GM12878 (cell line): ENCODE measurements around the gene GTF3C1. TPM values are rescaled to one million over a fixed set of nuclear protein-coding genes. Genes with fewer than 3 reads are reported as not detected.

Source experiments
- ATAC-seq: fragments of 200-7000 bp; cut with Tn5 transposase; 3 replicates; pipeline ENCODE4 v1.9.1; 2020; ENCODE audit warnings: mild to moderate bottlenecking, moderate library complexity
- BruUV-seq: library from RNA; stranded (reverse); fragments of 400-500 nt; replicated peaks from 2 replicates; lab custom pipeline; 2021; lab: Mats Ljungman, UMichigan
- CTCF ChIA-PET: fragments of 300-600 bp; sonication (Branson Sonifier 250); formaldehyde crosslinking; extraction: SDS; loops from one replicate; lab custom pipeline; 2021; ENCODE audit warnings: inconsistent platforms; lab: Yijun Ruan, JAX
- POLR2A ChIA-PET: fragments of 350-600 bp; formaldehyde crosslinking; extraction: SDS; loops from one replicate; lab custom pipeline; 2021; ENCODE audit warnings: inconsistent platforms; lab: Charles Lee
- RAD21 ChIA-PET: fragments of 300-600 bp; sonication (Branson Sonifier 250); formaldehyde crosslinking; loops from one replicate; lab custom pipeline; 2023; ENCODE audit warnings: antibody characterized with exemption; ENCODE audit not compliant: unreplicated experiment; lab: Charles Lee
- SMC1A ChIA-PET: fragments of 300-600 bp; sonication (Branson Sonifier 250); formaldehyde crosslinking; loops from one replicate; lab custom pipeline; 2023; ENCODE audit not compliant: unreplicated experiment, uncharacterized antibody; lab: Charles Lee
- DNase-seq: peaks from one replicate; pipeline ENCODE4 v3.0.0-alpha.2; 2011; ENCODE audit warnings: low read depth, low spot score
- FAIRE-seq: peaks from 3 replicates; lab custom pipeline; 2011; peaks lifted over from hg19 to GRCh38; lab: Jason Lieb, UNC
- H2AFZ ChIP-seq: 2 replicates; pipeline ENCODE4 v1.6.0; 2011; ENCODE audit warnings: low read depth, low read length, control low read depth; ENCODE audit not compliant: control insufficient read depth
- H3K27ac ChIP-seq: 2 replicates; pipeline ENCODE4 v1.5.1; 2011; ENCODE audit warnings: control low read depth; ENCODE audit not compliant: control insufficient read depth, insufficient read depth
- H3K27me3 ChIP-seq, 2 experiments: replicated peaks in 1 of 2; 2 replicates each; pipeline versions ENCODE4 v1.6.0 to v1.6.1; 2011; ENCODE audit warnings: low read length in 1 of 2; ENCODE audit not compliant: control insufficient read depth in 2 of 2, insufficient read depth in 2 of 2
- H3K36me3 ChIP-seq, 2 experiments: 2 replicates each; pipeline ENCODE4 v1.5.1; 2011; ENCODE audit warnings: low read length in 1 of 2; ENCODE audit not compliant: control insufficient read depth in 2 of 2, insufficient read depth in 2 of 2
- H3K4me1 ChIP-seq: 2 replicates; pipeline ENCODE4 v1.6.1; 2011; ENCODE audit warnings: mild to moderate bottlenecking, low read length, moderate library complexity, mixed read lengths; ENCODE audit not compliant: control insufficient read depth, insufficient read depth
- H3K4me2 ChIP-seq: 2 replicates; pipeline ENCODE4 v1.6.0; 2011; ENCODE audit warnings: control low read depth; ENCODE audit not compliant: control insufficient read depth, insufficient read depth
- H3K4me3 ChIP-seq: fragments of 200-600 bp; sonication (generic); 2 replicates; pipeline ENCODE4 v1.5.1; 2016
- H3K79me2 ChIP-seq: 2 replicates; pipeline ENCODE4 v1.6.0; 2011; ENCODE audit warnings: low read length; ENCODE audit not compliant: control insufficient read depth, insufficient read depth
- H3K9ac ChIP-seq: 2 replicates; pipeline ENCODE4 v1.8.0; 2011; ENCODE audit warnings: low read length, control low read depth, mixed read lengths; ENCODE audit not compliant: control insufficient read depth, insufficient read depth
- H3K9me3 ChIP-seq: replicated peaks from 3 replicates; pipeline ENCODE4 v1.5.1; 2011; ENCODE audit warnings: mild to moderate bottlenecking, low read length; ENCODE audit not compliant: control insufficient read depth, insufficient read depth
- H4K20me1 ChIP-seq: 2 replicates; pipeline ENCODE4 v1.6.0; 2011; ENCODE audit not compliant: control insufficient read depth, insufficient read depth
- BHLHE40 ChIP-seq, 2 experiments: fragments of 450-650 bp in 1 of 2; IDR thresholded peaks; 2 replicates each; pipeline ENCODE4 v1.6.1; 2011 to 2017; ENCODE audit warnings: low read depth in 2 of 2, borderline replicate concordance in 1 of 2, improper control_type of control experiment in 1 of 2, low read length in 1 of 2, mild to moderate bottlenecking in 1 of 2
- BRCA1 ChIP-seq: IDR thresholded peaks from 2 replicates; pipeline ENCODE4 v1.6.1; 2011; ENCODE audit warnings: low read depth, low read length, improper control_type of control experiment
- EED ChIP-seq: sonication (generic); IDR thresholded peaks from 2 replicates; pipeline ENCODE4 v1.6.1; 2016; ENCODE audit warnings: antibody characterized with exemption, low read depth
- EGR1 ChIP-seq, 2 experiments: IDR thresholded peaks; 1 replicate in 1 of 2; 2 replicates in 1 of 2; pipeline ENCODE4 v1.6.1; 2011 to 2012; ENCODE audit warnings: low read depth in 2 of 2, low read length in 2 of 2, borderline replicate concordance in 1 of 2, mild to moderate bottlenecking in 1 of 2, moderate library complexity in 1 of 2
- HDAC6 ChIP-seq: fragments of 200-600 bp; sonication (generic); IDR thresholded peaks from one replicate; pipeline ENCODE4 v1.8.0; 2017; ENCODE audit warnings: antibody characterized with exemption; ENCODE audit not compliant: unreplicated experiment
- MXI1 ChIP-seq: fragments of 150-350 bp; IDR thresholded peaks from 2 replicates; pipeline ENCODE4 v1.6.1; 2011; ENCODE audit warnings: low read depth, mild to moderate bottlenecking, inconsistent platforms, low read length, improper control_type of control experiment
- POLR2A ChIP-seq: IDR thresholded peaks from 2 replicates; pipeline ENCODE4 v1.6.1; 2011; ENCODE audit warnings: low read depth, mild to moderate bottlenecking, low read length
- PRDM15 ChIP-seq: fragments of 450-650 bp; formaldehyde crosslinking; IDR thresholded peaks from 2 replicates; pipeline ENCODE4 v1.4.0; 2020; ENCODE audit warnings: mild to moderate bottlenecking, moderate library complexity
- SIN3A ChIP-seq: IDR thresholded peaks from 2 replicates; pipeline ENCODE4 v1.6.1; 2012; ENCODE audit warnings: low read depth, low read length, improper control_type of control experiment
- USF1 ChIP-seq: IDR thresholded peaks from 2 replicates; pipeline ENCODE4 v1.6.1; 2011; ENCODE audit warnings: borderline replicate concordance, low read depth, mild to moderate bottlenecking, moderate library complexity, mixed read lengths, low read length; ENCODE audit not compliant: insufficient read depth; ENCODE audit errors: extremely low read length
- WGBS: methylation state at CpG from one replicate; pipeline ENCODE4 v1.1.6; 2016; ENCODE audit warnings: low lambda C conversion rate; ENCODE audit not compliant: insufficient replicate concordance, insufficient coverage; ENCODE audit errors: missing lambda C conversion rate; 5-methylcytosine and 5-hydroxymethylcytosine counted together
- in situ Hi-C: fragments of 300-500 bp; cut with MboI; formaldehyde crosslinking; loops from 9 replicates; pipeline ENCODE4 v1.14.3; 2018; ENCODE audit warnings: mixed read lengths
- intact Hi-C: fragments of 100-400 bp; cut with micrococcal nuclease; formaldehyde crosslinking; loops from one replicate; pipeline ENCODE4 v1.14.2; 2022; ENCODE audit not compliant: unreplicated experiment
- polyA plus RNA-seq, 11 experiments: library from polyadenylated mRNA; depleted of rRNA in 4 of 11; unstranded in 6 of 11; stranded (reverse) in 5 of 11; fragments of >200 nt; fragmentation: Nextera tagmentation in 4 of 11; fragmentation: Illumina TruSeq in 1 of 11; extraction: Ambion mirVana in 4 of 11; extraction: Trizol in 1 of 11; gene quantifications; 1 replicate in 1 of 11; 2 replicates in 10 of 11; pipeline versions ENCODE4 v1.2.1 to v1.2.3, GENCODE V29; 2011 to 2016; ENCODE audit warnings: inconsistent platforms in 2 of 11, missing spikeins in 2 of 11, low read depth in 1 of 11
- total RNA-seq, 4 experiments: library from RNA; depleted of rRNA in 3 of 4; stranded (reverse); fragments of >200 nt in 3 of 4; fragmentation: Illumina TruSeq in 1 of 4; extraction: Trizol in 1 of 4; gene quantifications; 2 replicates each; pipeline versions ENCODE4 v1.2.1 to v1.2.3, GENCODE V29; 2013 to 2021
- TF ChIP-seq, protein P1 (sequence below): fragments of 450-650 bp; IDR thresholded peaks from 2 replicates; pipeline ENCODE4 v1.6.1; 2017; ENCODE audit warnings: mild to moderate bottlenecking, low read depth, inconsistent platforms; ENCODE audit not compliant: poor library complexity, severe bottlenecking

GTF3C1 gene
- total and polyA plus RNA-seq, 10 of the 15 experiments (the other 5 are each of a cell fraction or from before 2014, with no cell fraction given), result 0.98 to 60.9 (median 34.3) TPM

DNA sequence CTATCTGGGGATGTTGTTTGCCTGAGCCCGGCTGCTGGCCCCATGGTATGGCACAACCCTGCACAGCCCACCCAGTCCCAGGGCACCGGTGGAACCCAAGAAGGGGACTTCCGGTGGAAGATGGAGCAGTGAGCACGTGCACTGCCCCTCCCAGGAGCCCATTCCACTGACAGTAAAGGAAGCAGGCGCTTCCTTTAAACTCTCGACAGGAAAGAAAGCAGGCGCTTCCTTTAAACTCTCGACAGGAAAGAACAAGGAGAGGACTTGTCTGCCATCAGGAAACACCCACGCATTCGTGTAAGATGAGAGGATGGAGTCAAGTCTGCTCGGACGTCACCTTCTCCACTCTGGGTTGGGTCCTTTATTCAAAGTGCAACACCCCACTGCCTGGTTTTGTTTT lies 94.0 kb downstream of the GTF3C1 start:
- no peak overlapping the region for H3K27ac ChIP-seq
- 22% methylated on average over 12 of the region's 12 CpGs for WGBS
- SMC1A ChIA-PET, result interaction anchor here (0.8 to 7.8 kb wide), 7 partner anchors 29 to 300 kb away, joined by 3 to 82 read pairs (median 4); no protein-coding TSS in a partner anchor
- no peaks in the 10 kb centered on the region for H3K79me2 ChIP-seq
- H2AFZ ChIP-seq, result peak overlapping the region; percentile 30; the same call in 1 of the 2 replicates
- intact Hi-C loops (loop anchor here (2.0 to 5.0 kb wide), 2 partner anchors 81 to 1618 kb away; no protein-coding TSS in a partner anchor), in situ Hi-C loops (loop anchor here (5.0 to 10.0 kb wide), 3 partner anchors 223 to 1621 kb away; no protein-coding TSS in a partner anchor)
- H3K4me2 ChIP-seq, result no peak overlapping the region
- BruUV-seq, result no TSS peak
- POLR2A ChIA-PET, result interaction anchor here (0.6 kb wide), 3 partner anchors 56 to 653 kb away, joined by 3 to 7 read pairs (median 3); no protein-coding TSS in a partner anchor
- CTCF ChIA-PET, result interaction anchor here (0.9 to 9.7 kb wide), 5 partner anchors 85 to 299 kb away, joined by 3 to 106 read pairs (median 4); no protein-coding TSS in a partner anchor
- FAIRE-seq, result peak; percentile 56
- H3K9ac ChIP-seq, result no peak overlapping the region
- no peaks in the 10 kb centered on the region for H3K27me3 ChIP-seq
- no peaks in the 10 kb centered on the region; a peak in 3 of 4 replicates for H3K36me3 ChIP-seq
- TF ChIP-seq USF1 (no peak), EED (peak; percentile 55; the same call in 1 of the 2 replicates), BHLHE40 (IDR thresholded peaks at IDR 0.05; ENCODE audit: borderline replicate concordance in 1 of 2, low read depth in 2 of 2, low read length in 1 of 2) (peak; percentile 29 to 42; a peak in 2 of 4 replicates), MXI1 (no peak), BRCA1 (no peak), HDAC6 (no peak), PRDM15 (no peak), SIN3A (no peak), POLR2A (0 out of 2 replicates have a peak, but pooled peaks have one; percentile 36), EGR1 (IDR thresholded peaks at IDR 0.05; ENCODE audit: borderline replicate concordance in 1 of 2, low read depth in 2 of 2, low read length in 2 of 2) (peak in 1 of 2 experiments; percentile 81; a peak in 2 of 3 replicates)
- TF ChIP-seq, protein P1, sequence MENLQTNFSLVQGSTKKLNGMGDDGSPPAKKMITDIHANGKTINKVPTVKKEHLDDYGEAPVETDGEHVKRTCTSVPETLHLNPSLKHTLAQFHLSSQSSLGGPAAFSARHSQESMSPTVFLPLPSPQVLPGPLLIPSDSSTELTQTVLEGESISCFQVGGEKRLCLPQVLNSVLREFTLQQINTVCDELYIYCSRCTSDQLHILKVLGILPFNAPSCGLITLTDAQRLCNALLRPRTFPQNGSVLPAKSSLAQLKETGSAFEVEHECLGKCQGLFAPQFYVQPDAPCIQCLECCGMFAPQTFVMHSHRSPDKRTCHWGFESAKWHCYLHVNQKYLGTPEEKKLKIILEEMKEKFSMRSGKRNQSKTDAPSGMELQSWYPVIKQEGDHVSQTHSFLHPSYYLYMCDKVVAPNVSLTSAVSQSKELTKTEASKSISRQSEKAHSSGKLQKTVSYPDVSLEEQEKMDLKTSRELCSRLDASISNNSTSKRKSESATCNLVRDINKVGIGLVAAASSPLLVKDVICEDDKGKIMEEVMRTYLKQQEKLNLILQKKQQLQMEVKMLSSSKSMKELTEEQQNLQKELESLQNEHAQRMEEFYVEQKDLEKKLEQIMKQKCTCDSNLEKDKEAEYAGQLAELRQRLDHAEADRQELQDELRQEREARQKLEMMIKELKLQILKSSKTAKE, result no peak
- no peak for ATAC-seq
- RAD21 ChIA-PET, result interaction anchor here (1.0 to 9.5 kb wide), 3 partner anchors 29 to 83 kb away, joined by 3 to 145 read pairs (median 3); partner anchors contain the start of gene IL21R
- H4K20me1 ChIP-seq, result no peaks in the 10 kb centered on the region
- peaks cover 25% of the 10 kb centered on the region for H3K4me1 ChIP-seq
- peaks cover 4% of the 10 kb centered on the region; the same call in 2 of the 3 replicates for H3K9me3 ChIP-seq
- DNase-seq, result no peak
- no peak overlapping the region for H3K4me3 ChIP-seq
